ENCODE measurements around the gene C12orf56.
"Not testable (repeated sequence)": the region's sequence is repeated elsewhere in the genome, so short reads cannot be mapped to it uniquely, and the experiment has no call there.

C12orf56 gene

GRCh38 chr12:64319540-64320225 is 70.9 kb downstream of the C12orf56 start:
- DNase-seq (ENCODE audit: extremely low read depth in 1 of 2, low read depth in 1 of 2) = not testable (repeated sequence)

GRCh38 chr12:64318605-64319004 is 72.0 kb downstream of the C12orf56 start:
- no peak for DNase-seq (ENCODE audit: extremely low read depth in 1 of 2, low read depth in 1 of 2)

- DNase-seq (ENCODE audit: extremely low read depth in 1 of 2, low read depth in 1 of 2) = no peak
These were observed 78.7 kb downstream of the C12orf56 start for GRCh38 chr12:64311877-64312276.

- DNase-seq (ENCODE audit: extremely low read depth in 1 of 2, low read depth in 1 of 2) = no peak
These were observed 86.0 kb downstream of the C12orf56 start for GRCh38 chr12:64304571-64304970.

DNA sequence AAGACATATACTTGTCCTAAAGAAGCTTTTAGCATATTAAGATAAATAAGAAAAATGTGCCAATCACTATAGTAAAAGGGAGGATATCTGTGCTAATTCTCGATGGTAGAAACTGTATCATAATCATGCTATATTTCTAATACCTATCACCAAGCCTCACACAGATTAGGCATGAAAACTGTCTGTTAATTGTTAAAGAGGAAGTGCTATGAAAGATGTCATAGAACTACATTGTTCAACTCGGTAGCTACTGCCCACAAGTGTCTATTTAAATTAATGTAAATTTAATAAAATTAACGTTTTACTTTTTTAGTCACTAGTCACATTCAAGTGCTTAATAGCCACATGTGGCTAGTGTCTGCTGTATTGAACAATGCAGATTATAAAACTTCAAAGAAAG is 90.9 kb downstream of the C12orf56 start:
- DNase-seq (ENCODE audit: extremely low read depth in 1 of 2, low read depth in 1 of 2) = no peak

DNA sequence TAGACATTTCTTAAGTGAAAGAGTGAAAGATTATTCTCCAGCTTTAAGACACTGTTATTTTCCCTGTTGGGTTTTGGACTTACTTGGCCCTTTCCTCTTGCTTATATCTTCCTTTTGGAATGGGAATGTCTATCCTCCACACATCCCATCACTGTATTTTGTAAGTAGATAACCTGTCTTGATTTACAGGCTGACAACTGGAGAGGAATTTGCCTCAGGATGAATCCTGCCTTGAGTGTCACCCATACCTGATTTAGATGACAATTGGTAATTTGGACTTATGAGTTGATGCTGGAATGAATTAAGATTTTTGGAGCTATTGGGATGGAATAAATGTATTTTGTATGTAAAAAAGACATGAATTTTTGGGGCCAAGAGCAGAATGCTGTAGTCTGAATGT is 94.3 kb downstream of the C12orf56 start:
- no peak for DNase-seq (ENCODE audit: extremely low read depth in 1 of 2, low read depth in 1 of 2)

DNA sequence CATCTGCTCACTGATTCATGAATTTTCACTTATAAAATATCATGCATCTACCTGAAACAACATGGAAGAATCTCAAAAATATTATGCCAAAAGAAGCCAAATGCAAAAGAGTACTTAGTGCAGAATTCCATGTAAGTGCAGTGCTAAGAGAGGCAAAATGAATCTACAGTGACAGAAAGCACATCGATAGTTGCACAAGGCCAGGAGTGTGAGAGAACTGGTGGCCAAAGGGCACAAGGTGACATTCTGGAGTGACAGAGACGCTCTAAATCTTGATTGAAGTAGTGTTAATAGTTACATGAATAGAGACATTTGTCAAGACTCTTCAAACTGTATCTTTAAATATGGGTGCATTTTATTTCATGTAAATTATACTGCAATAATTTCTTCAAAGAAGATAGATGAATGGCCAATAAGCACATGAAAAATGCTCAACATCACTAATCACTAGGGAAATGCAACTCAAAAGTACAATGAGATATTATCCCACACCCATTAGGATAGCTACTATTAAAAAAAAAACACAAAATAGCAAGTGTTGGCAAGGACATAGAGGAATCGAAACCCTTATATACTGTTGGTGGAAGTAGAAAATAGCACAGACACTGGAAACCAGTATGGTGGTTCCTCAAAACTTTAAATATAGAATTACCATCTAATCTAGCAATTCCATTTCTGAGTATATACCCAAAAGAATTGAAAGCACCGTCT is 96.7 kb downstream of the C12orf56 start:
- no peak for DNase-seq (ENCODE audit: extremely low read depth in 1 of 2, low read depth in 1 of 2)

DNA sequence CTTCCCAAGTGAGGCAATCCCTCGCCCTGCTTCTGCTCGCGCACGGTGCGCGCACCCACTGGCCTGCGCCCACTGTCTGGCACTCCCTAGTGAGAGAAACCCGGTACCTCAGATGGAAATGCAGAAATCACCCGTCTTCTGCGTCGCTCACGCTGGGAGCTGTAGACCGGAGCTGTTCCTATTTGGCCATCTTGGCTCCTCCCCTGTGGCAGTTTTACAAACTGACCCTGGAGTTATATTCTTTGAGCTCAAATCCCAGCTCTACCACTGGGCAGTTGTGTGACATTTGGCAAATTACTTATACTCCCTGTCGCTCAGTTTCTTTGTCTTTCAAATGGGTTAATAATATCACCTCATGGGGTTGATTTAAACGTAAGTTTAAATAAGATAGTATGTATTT is 97.4 kb downstream of the C12orf56 start:
- not testable (repeated sequence) for DNase-seq (ENCODE audit: extremely low read depth in 1 of 2, low read depth in 1 of 2)

DNA sequence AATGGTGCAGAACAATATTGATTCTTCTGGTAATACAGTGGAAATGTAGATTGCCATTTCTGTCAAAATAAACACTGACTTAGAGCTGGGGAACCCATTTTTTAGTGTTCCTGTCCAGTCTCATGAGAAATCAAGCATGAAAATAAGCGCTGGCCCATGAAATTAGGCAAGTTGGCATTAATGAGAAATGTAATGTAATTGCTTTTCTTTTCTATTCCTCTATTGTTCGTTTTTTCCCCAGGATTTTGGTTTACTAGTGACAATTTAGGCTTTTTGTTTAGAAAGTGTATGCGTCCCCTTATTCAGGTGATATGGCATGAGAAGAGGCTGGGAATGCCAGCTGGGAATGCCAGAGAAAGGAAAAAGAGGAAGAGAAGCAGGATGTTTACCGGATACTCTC is 104.0 kb downstream of the C12orf56 start:
- DNase-seq (ENCODE audit: extremely low read depth in 1 of 2, low read depth in 1 of 2) = no peak

- no peak for DNase-seq (ENCODE audit: extremely low read depth in 1 of 2, low read depth in 1 of 2)
These were observed 106.3 kb downstream of the C12orf56 start for GRCh38 chr12:64284256-64284655.

DNA sequence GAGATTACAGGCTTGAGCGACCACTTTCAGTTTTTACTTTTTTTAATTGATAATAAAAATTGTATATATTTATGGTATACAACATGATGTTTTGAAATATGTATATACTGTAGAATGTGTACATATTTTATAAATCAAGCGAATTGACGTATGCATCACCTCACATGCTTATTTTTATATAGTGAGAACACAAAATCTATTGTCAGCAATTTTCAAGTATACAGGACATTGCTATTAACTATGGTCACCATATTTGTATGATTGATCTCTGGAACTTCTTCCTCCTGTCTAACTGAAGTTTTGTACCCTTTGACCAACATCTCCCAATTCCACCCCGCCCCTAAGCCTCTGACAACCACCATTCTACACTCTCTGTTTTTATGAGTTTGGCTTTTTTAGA is 112.1 kb downstream of the C12orf56 start:
- no peak for DNase-seq (ENCODE audit: extremely low read depth in 1 of 2, low read depth in 1 of 2)

DNA sequence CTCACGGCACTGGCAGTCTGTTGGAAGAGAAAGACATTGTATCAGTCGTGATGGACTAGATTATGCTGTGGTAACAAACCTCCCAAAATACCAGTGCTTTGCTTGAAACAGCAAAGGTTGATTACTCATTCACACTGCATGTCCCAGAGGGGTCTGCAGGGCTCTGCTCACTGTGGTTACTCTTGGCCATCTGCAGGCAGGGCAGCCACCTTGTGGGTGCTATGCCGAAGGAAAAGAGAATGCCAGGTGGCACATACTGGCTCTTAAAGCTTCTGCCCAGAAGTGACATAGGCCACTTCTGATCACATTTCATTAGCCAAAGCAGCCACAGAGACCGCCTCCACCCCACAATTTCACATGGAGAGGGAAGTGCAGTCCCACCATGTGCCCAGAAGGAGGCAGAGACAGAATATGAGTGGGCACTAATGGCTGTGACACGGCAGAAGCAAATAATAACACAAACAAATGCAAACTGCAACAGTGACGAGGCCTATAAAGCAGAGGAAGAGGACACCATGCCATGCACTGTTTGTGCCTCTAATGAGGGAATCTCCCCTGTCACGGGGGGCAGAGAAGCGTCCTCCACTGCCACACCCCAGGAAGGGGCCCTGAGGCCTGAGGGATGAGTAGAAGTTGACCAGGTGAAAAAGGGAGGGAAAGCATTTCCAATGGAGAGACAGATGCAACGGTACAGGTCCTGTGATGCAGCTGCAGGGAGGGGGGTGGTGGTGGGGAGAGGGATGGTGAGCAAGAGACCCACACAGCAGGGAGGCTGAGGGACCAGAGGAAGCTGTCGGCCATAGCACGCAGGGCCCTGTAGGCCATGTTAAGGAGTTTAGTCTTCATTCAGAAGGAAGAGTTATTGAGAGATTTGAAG is 116.8 kb downstream of the C12orf56 start:
- DNase-seq (ENCODE audit: extremely low read depth in 1 of 2, low read depth in 1 of 2) = no peak

DNA sequence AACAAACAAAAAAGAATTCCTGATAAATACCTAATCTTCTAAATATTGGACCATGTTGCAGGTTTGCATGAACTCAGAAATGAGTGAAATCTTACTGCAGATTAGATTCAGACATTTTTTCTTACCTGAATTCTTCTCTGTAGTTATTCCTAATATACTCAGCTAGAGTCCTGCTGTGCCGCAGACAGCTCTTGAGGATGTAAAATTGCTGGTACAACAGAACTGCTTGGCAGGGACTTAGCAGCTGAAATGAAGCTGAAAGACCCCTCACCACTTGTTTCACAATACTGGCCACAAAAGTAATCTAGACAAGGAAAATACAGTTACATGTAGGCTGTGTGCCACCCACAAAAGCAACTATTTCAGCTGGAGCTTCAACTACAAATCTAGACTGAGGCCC is 120.1 kb downstream of the C12orf56 start:
- no peak for DNase-seq (ENCODE audit: extremely low read depth in 1 of 2, low read depth in 1 of 2)

DNA sequence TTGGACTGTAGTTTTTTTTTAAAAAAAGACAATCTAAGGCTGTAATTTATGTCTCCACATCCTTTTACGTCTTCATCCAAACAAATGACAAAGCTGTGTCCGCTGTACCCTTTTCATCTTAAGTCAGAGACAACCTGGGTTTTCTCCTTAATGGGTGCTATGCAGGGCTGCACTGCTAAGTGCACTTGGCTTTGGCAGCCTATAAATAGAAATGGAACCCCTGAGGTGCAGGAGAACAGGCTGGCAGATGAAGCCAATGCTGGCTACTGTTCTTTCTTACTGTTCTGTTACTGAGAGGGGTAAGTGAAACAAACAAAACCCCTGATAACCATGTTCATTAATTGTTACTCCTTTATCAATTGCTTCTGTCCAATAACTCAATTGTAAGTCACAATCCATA is 121.4 kb downstream of the C12orf56 start:
- no peak for DNase-seq (ENCODE audit: extremely low read depth in 1 of 2, low read depth in 1 of 2)

DNA sequence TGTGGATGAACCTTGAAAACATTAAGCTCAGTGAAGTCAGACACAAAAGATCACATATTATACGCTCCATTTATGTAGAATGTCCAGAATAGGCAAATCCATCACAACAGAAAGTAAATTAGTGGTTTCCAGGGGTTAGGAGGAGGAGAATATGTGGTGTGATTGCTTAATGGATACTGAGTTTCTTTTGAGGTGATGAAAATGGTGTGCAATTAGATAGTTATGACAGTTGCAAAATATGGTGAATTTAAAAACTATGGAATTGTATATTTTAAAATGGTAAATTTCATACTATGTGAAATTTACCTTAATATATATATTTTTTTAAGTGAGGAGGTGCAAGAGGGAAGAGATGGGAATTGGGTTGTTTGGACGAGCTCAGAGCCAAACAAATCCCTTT is 122.1 kb downstream of the C12orf56 start:
- DNase-seq (ENCODE audit: extremely low read depth in 1 of 2, low read depth in 1 of 2) = no peak

- no peak for DNase-seq (ENCODE audit: extremely low read depth in 1 of 2, low read depth in 1 of 2)
These were observed 124.7 kb downstream of the C12orf56 start for GRCh38 chr12:64265839-64266238.

GRCh38 chr12:64261813-64262212 is 128.7 kb downstream of the C12orf56 start:
- DNase-seq (ENCODE audit: extremely low read depth in 1 of 2, low read depth in 1 of 2) = no peak

GRCh38 chr12:64258576-64258975 is 132.0 kb downstream of the C12orf56 start:
- DNase-seq (ENCODE audit: extremely low read depth in 1 of 2, low read depth in 1 of 2) = no peak

DNA sequence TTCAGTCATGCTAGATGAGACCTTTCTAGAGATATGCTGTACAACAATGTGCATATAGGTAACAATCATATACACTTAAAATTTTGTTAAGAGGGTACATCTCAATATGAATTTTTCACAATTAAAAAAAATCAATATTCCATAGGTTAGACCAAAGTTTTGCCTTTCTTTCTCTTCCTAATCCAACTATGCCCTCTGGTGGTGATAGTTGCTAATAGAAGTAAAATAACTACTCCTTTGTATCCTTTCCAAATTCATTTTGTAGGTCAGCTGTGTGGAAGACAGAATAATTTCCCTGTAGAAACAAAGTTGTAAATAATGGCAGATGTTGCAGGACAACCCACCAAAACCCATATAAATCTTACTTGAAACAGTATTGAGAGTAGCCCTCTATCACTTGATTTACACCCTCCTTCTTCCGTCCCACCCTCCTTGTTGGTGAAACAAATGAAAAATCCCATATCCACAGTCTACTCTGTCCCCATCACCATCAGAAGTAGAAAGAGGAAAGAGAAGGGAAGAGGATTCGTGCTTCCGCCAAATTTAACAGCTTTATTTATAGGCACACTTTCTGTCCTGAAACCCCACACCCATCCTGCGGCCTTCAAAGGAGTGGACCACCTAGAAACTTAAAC is 134.3 kb downstream of the C12orf56 start:
- no peak for DNase-seq (ENCODE audit: extremely low read depth in 1 of 2, low read depth in 1 of 2)

DNA sequence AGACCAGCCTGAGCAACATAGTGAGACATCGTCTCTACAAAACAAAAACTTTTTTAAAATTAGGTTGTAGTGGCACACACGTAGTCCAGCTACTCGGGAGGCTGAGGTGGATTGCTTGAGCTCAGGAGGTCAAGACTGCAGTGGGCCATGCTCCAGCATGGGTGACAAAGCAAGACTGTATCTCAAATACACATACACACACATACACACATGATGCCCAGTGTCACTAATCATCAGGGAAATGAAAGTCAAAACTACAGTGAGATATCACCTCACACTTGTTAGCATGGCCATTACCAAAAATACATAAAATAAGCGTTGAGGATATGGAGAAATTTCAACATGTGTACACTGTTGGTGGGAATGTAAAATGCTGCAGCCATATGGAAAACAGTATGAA is 135.3 kb downstream of the C12orf56 start:
- no peak for DNase-seq (ENCODE audit: extremely low read depth in 1 of 2, low read depth in 1 of 2)

GRCh38 chr12:64253356-64253755 is 137.2 kb downstream of the C12orf56 start:
- no peak for DNase-seq (ENCODE audit: extremely low read depth in 1 of 2, low read depth in 1 of 2)
